Kidney (tissue), 14 donors: ENCODE data around the gene RNPEP. TPM values are rescaled to one million over a fixed set of nuclear protein-coding genes. Genes with fewer than 3 reads are reported as not detected.

Experiments used
- DNase-seq, 5 donors: peaks; one replicate each; pipeline ENCODE4 v3.0.0-alpha.2; 2013 to 2020
- FAIRE-seq: peaks from 2 replicates; lab custom pipeline; 2012; peaks lifted over from hg19 to GRCh38; lab: Jason Lieb, UNC
- H3K27ac ChIP-seq, 2 donors: one replicate each; pipeline ENCODE4 v1.7.0; 2013; ENCODE audit warnings: low read depth in 2 of 2, low read length in 2 of 2, inconsistent platforms in 1 of 2
- H3K27me3 ChIP-seq: one replicate; pipeline ENCODE4 v1.7.1; 2013; ENCODE audit warnings: low read length, inconsistent platforms; ENCODE audit not compliant: control insufficient read depth, insufficient read depth
- H3K36me3 ChIP-seq, 3 donors: one replicate each; pipeline versions ENCODE4 v1.7.0 to v1.7.1; 2013; ENCODE audit warnings: low read length in 3 of 3, control low read depth in 1 of 3, inconsistent platforms in 1 of 3; ENCODE audit not compliant: insufficient read depth in 3 of 3, control insufficient read depth in 2 of 3
- H3K4me1 ChIP-seq, 3 donors: one replicate each; pipeline versions ENCODE4 v1.7.0 to v1.7.1; 2013; ENCODE audit warnings: low read length in 3 of 3, inconsistent platforms in 1 of 3, low read depth in 1 of 3; ENCODE audit not compliant: control insufficient read depth in 2 of 3, insufficient read depth in 2 of 3
- H3K4me3 ChIP-seq, 3 donors: one replicate each; pipeline versions ENCODE4 v1.7.0 to v1.8.1; 2013; ENCODE audit warnings: low read length in 3 of 3, control low read depth in 1 of 3, inconsistent platforms in 1 of 3
- H3K9ac ChIP-seq, 3 donors: one replicate each; pipeline versions ENCODE4 v1.7.0 to v1.7.1; 2013; ENCODE audit warnings: low read length in 3 of 3, control low read depth in 1 of 3, inconsistent platforms in 1 of 3
- H3K9me3 ChIP-seq, 3 donors: one replicate each; pipeline versions ENCODE4 v1.7.0 to v1.7.1; 2013; ENCODE audit warnings: low read length in 3 of 3, control low read depth in 1 of 3, inconsistent platforms in 1 of 3; ENCODE audit not compliant: control insufficient read depth in 2 of 3, insufficient read depth in 1 of 3
- intact Hi-C: fragments of 100-400 bp; cut with DNase I; formaldehyde crosslinking; loops from one replicate; pipeline ENCODE4 v1.11.1; 2022
- polyA plus RNA-seq: library from polyadenylated mRNA; stranded (reverse); fragments of 350-450 nt; fragmentation: Illumina TruSeq; extraction: RNeasy Lipid Tissue Mini Kit (QIAGEN cat#74804); gene quantifications from one replicate; pipeline ENCODE4 v1.2.3, GENCODE V29; 2014; ENCODE audit warnings: low read depth, low replicate concordance; ENCODE audit not compliant: insufficient read depth
- total RNA-seq: library from RNA; stranded (reverse); fragmentation: NEBNext Ultra II Directional; extraction: Animal tissue kit (Norgen Biotek cat#: 25700); gene quantifications from one replicate; pipeline ENCODE4 v1.2.1, GENCODE V29; 2021
- TF ChIP-seq, protein P1 (sequence below): IDR thresholded peaks from 3 replicates; pipeline ENCODE4 v1.5.1; 2012; ENCODE audit warnings: mild to moderate bottlenecking, moderate library complexity, borderline replicate concordance; ENCODE audit not compliant: insufficient read depth; ENCODE audit errors: extremely low read depth
- donor health status: control.
- donor health status: control.
- donor health status: control.
- donor health status: control.
- donor health status: control.
- donor health status: DM: yes; HTN: yes; CAD: no.
- donor health status: Normal renal cell carcinoma (clear cell type).

Gene RNPEP
- total and polyA plus RNA-seq, 2 donors from 2014 or later: 48.7 to 54.6 TPM

DNA sequence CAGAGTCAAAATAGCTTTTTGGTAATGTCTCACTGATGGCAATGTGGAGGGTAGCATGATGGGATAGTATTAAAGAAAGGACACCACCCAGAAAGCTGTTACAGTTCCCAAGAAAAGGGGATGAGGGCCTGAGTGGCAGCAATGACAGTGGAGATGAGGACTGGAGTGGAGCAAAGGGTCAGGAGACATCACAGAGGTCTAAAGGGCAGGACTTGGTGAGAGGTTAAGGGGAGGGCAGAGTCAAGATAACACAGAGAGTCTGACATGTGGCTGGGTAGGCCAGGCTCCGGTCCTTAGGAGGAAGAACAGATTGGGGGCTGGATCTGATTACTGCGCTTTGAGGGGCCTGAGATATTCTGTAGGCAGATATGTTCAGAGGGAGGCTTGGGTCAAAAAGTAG lies 47.3 kb downstream of the RNPEP start:
- H3K4me1 ChIP-seq: peaks cover 0 to 5% (median 4%) of the 10 kb centered on the region in 3 donors
- no peak overlapping the region for H3K4me3 ChIP-seq
- no peaks in the 10 kb centered on the region for H3K27me3 ChIP-seq
- intact Hi-C loops: no loop called here
- H3K27ac ChIP-seq: no peak overlapping the region
- FAIRE-seq (no peak), DNase-seq (peak in 1 of 5 donors; percentile 4)
- no peaks in the 10 kb centered on the region for H3K9me3 ChIP-seq
- TF ChIP-seq, protein P1, sequence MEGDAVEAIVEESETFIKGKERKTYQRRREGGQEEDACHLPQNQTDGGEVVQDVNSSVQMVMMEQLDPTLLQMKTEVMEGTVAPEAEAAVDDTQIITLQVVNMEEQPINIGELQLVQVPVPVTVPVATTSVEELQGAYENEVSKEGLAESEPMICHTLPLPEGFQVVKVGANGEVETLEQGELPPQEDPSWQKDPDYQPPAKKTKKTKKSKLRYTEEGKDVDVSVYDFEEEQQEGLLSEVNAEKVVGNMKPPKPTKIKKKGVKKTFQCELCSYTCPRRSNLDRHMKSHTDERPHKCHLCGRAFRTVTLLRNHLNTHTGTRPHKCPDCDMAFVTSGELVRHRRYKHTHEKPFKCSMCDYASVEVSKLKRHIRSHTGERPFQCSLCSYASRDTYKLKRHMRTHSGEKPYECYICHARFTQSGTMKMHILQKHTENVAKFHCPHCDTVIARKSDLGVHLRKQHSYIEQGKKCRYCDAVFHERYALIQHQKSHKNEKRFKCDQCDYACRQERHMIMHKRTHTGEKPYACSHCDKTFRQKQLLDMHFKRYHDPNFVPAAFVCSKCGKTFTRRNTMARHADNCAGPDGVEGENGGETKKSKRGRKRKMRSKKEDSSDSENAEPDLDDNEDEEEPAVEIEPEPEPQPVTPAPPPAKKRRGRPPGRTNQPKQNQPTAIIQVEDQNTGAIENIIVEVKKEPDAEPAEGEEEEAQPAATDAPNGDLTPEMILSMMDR: no peak
- H3K9ac ChIP-seq: no peak overlapping the region
- H3K36me3 ChIP-seq: no peaks in the 10 kb centered on the region

DNA sequence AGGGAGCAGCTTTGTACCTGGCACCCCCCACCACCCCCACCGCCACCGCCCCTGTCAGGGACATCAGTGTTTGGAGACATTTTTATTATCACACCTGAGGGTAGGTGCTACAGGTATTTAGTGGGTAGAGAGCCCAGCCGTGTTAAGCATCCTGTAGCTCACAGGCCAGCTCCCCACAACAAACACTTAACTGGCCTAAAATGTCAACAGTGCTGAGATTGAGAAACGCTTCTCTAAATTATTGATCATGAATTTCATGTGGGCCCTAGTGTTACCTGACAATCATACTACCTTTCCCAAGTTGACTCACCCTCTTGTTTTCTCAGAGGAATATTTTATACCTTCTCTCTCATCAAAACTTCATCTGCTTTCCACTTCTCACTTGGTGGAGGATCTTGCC lies 49.3 kb downstream of the RNPEP start:
- DNase-seq (no peak), FAIRE-seq (no peak)

DNA sequence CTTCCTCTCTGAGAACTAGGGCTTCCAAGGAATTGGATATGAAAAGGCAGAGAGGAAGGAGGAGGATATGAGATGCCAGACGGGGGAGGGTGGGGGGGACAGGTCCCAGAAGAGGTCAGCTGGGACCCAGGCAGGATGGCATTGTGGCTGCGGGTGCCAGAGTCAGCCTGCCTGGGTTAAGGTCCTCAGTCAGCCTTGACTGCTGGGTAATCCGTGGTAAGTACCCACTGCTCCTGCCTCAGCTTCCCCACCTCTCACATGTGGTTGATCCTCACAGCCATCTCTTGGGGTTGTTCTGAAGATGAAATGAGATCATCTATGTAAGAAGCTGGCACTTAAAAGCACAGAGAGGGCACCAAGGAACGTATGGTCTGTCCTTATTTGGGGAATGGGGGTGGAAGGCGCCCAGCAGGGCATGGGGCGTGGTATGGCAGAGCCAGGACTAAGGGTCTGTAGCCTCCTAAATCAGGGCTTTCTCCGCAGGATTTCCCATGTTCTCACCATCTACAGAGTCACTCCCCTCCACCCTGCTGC lies 51.8 kb downstream of the RNPEP start:
- H3K9ac ChIP-seq: peak overlapping the region in 1 of 3 donors; percentile 86
- no peaks in the 10 kb centered on the region for H3K9me3 ChIP-seq
- H3K4me1 ChIP-seq: peaks cover 0 to 9% (median 5%) of the 10 kb centered on the region in 3 donors
- intact Hi-C loops: no loop called here
- H3K36me3 ChIP-seq: no peaks in the 10 kb centered on the region
- TF ChIP-seq, protein P1: no peak
- no peak for DNase-seq
- H3K27me3 ChIP-seq: no peaks in the 10 kb centered on the region
- H3K4me3 ChIP-seq: peak overlapping the region in 2 of 3 donors; percentile 18 to 39
- H3K27ac ChIP-seq: peak overlapping the region; percentile 90 to 91
- FAIRE-seq: no peak

More for the DNA sequence above, 49.3 kb downstream of the RNPEP start:
- no peaks in the 10 kb centered on the region for H3K9me3 ChIP-seq
- H3K36me3 ChIP-seq: no peaks in the 10 kb centered on the region
- peaks cover 0 to 9% (median 5%) of the 10 kb centered on the region in 3 donors for H3K4me1 ChIP-seq
- intact Hi-C loops: no loop called here
- no peaks in the 10 kb centered on the region for H3K27me3 ChIP-seq
- TF ChIP-seq, protein P1: no peak
- H3K27ac ChIP-seq: no peak overlapping the region
- no peak overlapping the region for H3K9ac ChIP-seq
- no peak overlapping the region for H3K4me3 ChIP-seq
